H1 (cell line): ENCODE data around the gene ITGA4. TPM values are rescaled to one million over a fixed set of nuclear protein-coding genes. Genes with fewer than 3 reads are reported as not detected.

Experiments used
- CTCF ChIA-PET: fragments of 300-600 bp; sonication (Branson Sonifier 250); formaldehyde crosslinking; loops from one replicate; lab custom pipeline; 2021; ENCODE audit not compliant: partially characterized antibody; lab: Charles Lee
- POLR2A ChIA-PET: fragments of 300-600 bp; sonication (Branson Sonifier 250); formaldehyde crosslinking; loops from one replicate; lab custom pipeline; 2021; ENCODE audit warnings: inconsistent platforms; ENCODE audit not compliant: partially characterized antibody; lab: Charles Lee
- DNase-seq, 2 experiments: peaks; one replicate each; pipeline versions ENCODE4 v3.0.0 to v3.0.0-alpha.2; 2010 to 2022; ENCODE audit warnings: low spot score in 2 of 2, low read depth in 1 of 2, mixed read lengths in 1 of 2
- FAIRE-seq: peaks from 2 replicates; lab custom pipeline; 2011; peaks lifted over from hg19 to GRCh38; lab: Jason Lieb, UNC
- H2AFZ ChIP-seq: 2 replicates; pipeline ENCODE4 v1.8.1; 2012; ENCODE audit warnings: low read length, inconsistent platforms
- H2AK5ac ChIP-seq: 2 replicates; pipeline ENCODE4 v1.6.1; 2013; ENCODE audit warnings: low read depth, low read length
- H2BK120ac ChIP-seq: replicated peaks from 2 replicates; pipeline ENCODE3; 2013; ENCODE audit warnings: low read depth, low read length, inconsistent platforms
- H2BK12ac ChIP-seq: 2 replicates; pipeline ENCODE4 v1.6.1; 2013; ENCODE audit warnings: low read depth, low read length
- H2BK15ac ChIP-seq: 2 replicates; pipeline ENCODE4 v1.6.1; 2013; ENCODE audit warnings: low read length
- H2BK20ac ChIP-seq: 2 replicates; pipeline ENCODE4 v1.6.1; 2013; ENCODE audit warnings: low read length
- H2BK5ac ChIP-seq: 2 replicates; pipeline ENCODE4 v1.6.1; 2013; ENCODE audit warnings: low read depth, low read length
- H3K14ac ChIP-seq: 2 replicates; pipeline ENCODE4 v1.6.1; 2013; ENCODE audit warnings: inconsistent platforms; ENCODE audit not compliant: insufficient read length
- H3K18ac ChIP-seq: 2 replicates; pipeline ENCODE4 v1.6.1; 2013; ENCODE audit warnings: low read length; ENCODE audit errors: extremely low read depth
- H3K23ac ChIP-seq: 2 replicates; pipeline ENCODE4 v1.6.1; 2013; ENCODE audit warnings: inconsistent platforms; ENCODE audit not compliant: insufficient read length
- H3K23me2 ChIP-seq: 2 replicates; pipeline ENCODE4 v1.6.1; 2013; ENCODE audit warnings: low read depth, low read length
- H3K27ac ChIP-seq: 2 replicates; pipeline ENCODE4 v1.6.1; 2011; ENCODE audit warnings: low read depth, low read length, inconsistent platforms
- H3K27me3 ChIP-seq, 4 experiments: replicated peaks in 1 of 4; 1 replicate in 1 of 4; 2 replicates in 3 of 4; pipeline versions ENCODE4 v1.6.1 to v1.8.1; 2011 to 2013; ENCODE audit warnings: low read length in 3 of 4, mild to moderate bottlenecking in 3 of 4, inconsistent platforms in 2 of 4, mixed read lengths in 2 of 4, moderate library complexity in 1 of 4; ENCODE audit not compliant: control insufficient read depth in 3 of 4, insufficient read depth in 3 of 4; ENCODE audit errors: extremely low read depth in 1 of 4
- H3K36me3 ChIP-seq, 4 experiments: 2 replicates each; pipeline versions ENCODE4 v1.6.1 to v1.8.1; 2011 to 2013; ENCODE audit warnings: mild to moderate bottlenecking in 4 of 4, low read length in 3 of 4, moderate library complexity in 2 of 4, control low read depth in 1 of 4, inconsistent platforms in 1 of 4; ENCODE audit not compliant: insufficient read depth in 4 of 4, control insufficient read depth in 2 of 4
- H3K4ac ChIP-seq: replicated peaks from 2 replicates; pipeline ENCODE3; 2013; ENCODE audit warnings: low read length, low read depth, mixed read lengths, inconsistent platforms; ENCODE audit not compliant: insufficient read length
- H3K4me1 ChIP-seq, 4 experiments: replicated peaks in 1 of 4; 1 replicate in 1 of 4; 2 replicates in 3 of 4; pipeline versions ENCODE4 v1.6.1 to v1.8.1; 2011 to 2013; ENCODE audit warnings: low read length in 3 of 4, inconsistent platforms in 2 of 4, mixed read lengths in 1 of 4; ENCODE audit not compliant: insufficient read depth in 4 of 4, control insufficient read depth in 3 of 4
- H3K4me2 ChIP-seq, 2 experiments: 2 replicates each; pipeline versions ENCODE4 v1.6.1 to v1.8.1; 2011 to 2013; ENCODE audit warnings: low read depth in 2 of 2, low read length in 2 of 2, control low read depth in 1 of 2, inconsistent platforms in 1 of 2, mild to moderate bottlenecking in 1 of 2; ENCODE audit not compliant: insufficient read depth in 1 of 2
- H3K4me3 ChIP-seq, 4 experiments: fragments of 200-600, 300-600 bp in 1 of 4; sonication (generic), shearing (Covaris generic), sonication (Bioruptor Twin) in 1 of 4; 2 replicates each; pipeline versions ENCODE4 v1.5.1 to v1.8.1; 2011 to 2016; ENCODE audit warnings: low read length in 4 of 4, low read depth in 3 of 4, control low read depth in 2 of 4, inconsistent platforms in 2 of 4, mild to moderate bottlenecking in 2 of 4, mixed read lengths in 1 of 4, moderate library complexity in 1 of 4; ENCODE audit not compliant: insufficient read depth in 2 of 4; ENCODE audit errors: extremely low read depth in 1 of 4
- H3K56ac ChIP-seq: replicated peaks from 2 replicates; pipeline ENCODE3; 2013; ENCODE audit warnings: low read depth, mild to moderate bottlenecking, mixed read lengths, low read length, inconsistent platforms; ENCODE audit not compliant: insufficient read length
- H3K79me1 ChIP-seq: 2 replicates; pipeline ENCODE4 v1.6.1; 2013; ENCODE audit warnings: low read depth, low read length, control low read depth
- H3K79me2 ChIP-seq, 2 experiments: 2 replicates each; pipeline versions ENCODE4 v1.6.1 to v1.8.1; 2012 to 2013; ENCODE audit warnings: low read length in 2 of 2, mild to moderate bottlenecking in 2 of 2, inconsistent platforms in 1 of 2; ENCODE audit not compliant: insufficient read depth in 2 of 2, control insufficient read depth in 1 of 2
- H3K9ac ChIP-seq, 4 experiments: replicated peaks in 1 of 4; 1 replicate in 1 of 4; 2 replicates in 3 of 4; pipeline versions ENCODE4 v1.6.1 to v1.8.1; 2011 to 2013; ENCODE audit warnings: low read depth in 3 of 4, low read length in 3 of 4, control low read depth in 2 of 4, mild to moderate bottlenecking in 2 of 4, moderate library complexity in 2 of 4, inconsistent platforms in 1 of 4; ENCODE audit errors: extremely low read depth in 1 of 4
- H3K9me3 ChIP-seq, 2 experiments: 2 replicates each; pipeline versions ENCODE4 v1.6.1 to v1.8.1; 2012 to 2013; ENCODE audit warnings: mild to moderate bottlenecking in 2 of 2, moderate library complexity in 2 of 2, control low read depth in 1 of 2, inconsistent platforms in 1 of 2, low read depth in 1 of 2, low read length in 1 of 2, mixed read lengths in 1 of 2; ENCODE audit not compliant: insufficient read depth in 2 of 2
- H4K20me1 ChIP-seq, 2 experiments: replicated peaks in 1 of 2; 2 replicates each; pipeline versions ENCODE3 to v1.8.1; 2011 to 2013; ENCODE audit warnings: inconsistent platforms in 2 of 2, low read length in 2 of 2, mild to moderate bottlenecking in 1 of 2; ENCODE audit not compliant: insufficient read depth in 2 of 2, control insufficient read depth in 1 of 2
- H4K5ac ChIP-seq: 2 replicates; pipeline ENCODE4 v1.6.1; 2013; ENCODE audit warnings: low read length, low read depth, mixed read lengths, inconsistent platforms; ENCODE audit not compliant: insufficient read length
- H4K8ac ChIP-seq: 2 replicates; pipeline ENCODE4 v1.8.0; 2013; ENCODE audit warnings: mild to moderate bottlenecking, moderate library complexity, low read length, inconsistent platforms; ENCODE audit not compliant: insufficient read depth; ENCODE audit errors: extremely low read depth
- H4K91ac ChIP-seq: replicated peaks from 2 replicates; pipeline ENCODE3; 2013; ENCODE audit warnings: low read length, mixed read lengths, inconsistent platforms; ENCODE audit not compliant: insufficient read length
- CBX5 ChIP-seq: fragments of 300-800, 300-1000 bp; sonication (generic); IDR thresholded peaks from 2 replicates; pipeline ENCODE4 v1.7.1; 2016; ENCODE audit warnings: antibody characterized with exemption, low read length, low read depth
- CBX8 ChIP-seq: fragments of 300-800, 300-1000 bp; sonication (generic); IDR thresholded peaks from 2 replicates; pipeline ENCODE4 v1.7.1; 2016; ENCODE audit warnings: low read depth, low read length, borderline replicate concordance
- CHD1 ChIP-seq: IDR thresholded peaks from 2 replicates; pipeline ENCODE4 v1.6.1; 2012; ENCODE audit warnings: low read depth, low read length, improper control_type of control experiment
- PHF8 ChIP-seq: fragments of 200-600 bp; sonication (generic); conservative IDR thresholded peaks from 2 replicates; pipeline ENCODE4 v1.7.1; 2012; ENCODE audit warnings: low read depth, mild to moderate bottlenecking, inconsistent platforms, low read length, moderate library complexity
- POU5F1 ChIP-seq: IDR thresholded peaks from 2 replicates; pipeline ENCODE4 v1.6.1; 2011; ENCODE audit warnings: low read depth, mild to moderate bottlenecking, low read length, moderate library complexity
- RBBP5 ChIP-seq: IDR thresholded peaks from 2 replicates; pipeline ENCODE4 v1.7.1; 2012; ENCODE audit warnings: low read depth, mild to moderate bottlenecking, inconsistent platforms, low read length, moderate library complexity, borderline replicate concordance
- RXRA ChIP-seq: IDR thresholded peaks from 2 replicates; pipeline ENCODE4 v1.6.1; 2011; ENCODE audit warnings: low read depth, mild to moderate bottlenecking, low read length, moderate library complexity; ENCODE audit not compliant: insufficient read depth
- SAP30 ChIP-seq: fragments of 300-600 bp; sonication (generic); IDR thresholded peaks from 2 replicates; pipeline ENCODE4 v1.7.1; 2012; ENCODE audit warnings: low read length, moderate library complexity, mild to moderate bottlenecking, inconsistent platforms; ENCODE audit not compliant: insufficient read depth, insufficient replicate concordance
- SRF ChIP-seq: IDR thresholded peaks from 2 replicates; pipeline ENCODE4 v1.6.1; 2011; ENCODE audit warnings: mild to moderate bottlenecking, low read depth, low read length, moderate library complexity
- WGBS, 2 experiments: shearing (Covaris generic) in 1 of 2; methylation state at CpG; one replicate each; pipeline versions ENCODE4 v1.1.6 to v1.1.7; 2013 to 2015; ENCODE audit warnings: low lambda C conversion rate in 2 of 2, mixed read lengths in 2 of 2, inconsistent platforms in 1 of 2, low coverage in 1 of 2, missing lambda C conversion rate in 1 of 2; ENCODE audit not compliant: insufficient replicate concordance in 2 of 2, insufficient coverage in 1 of 2, insufficient read length in 1 of 2; ENCODE audit errors: extremely low coverage in 1 of 2, missing lambda C conversion rate in 1 of 2; 5-methylcytosine and 5-hydroxymethylcytosine counted together
- polyA plus RNA-seq, 7 experiments: library from polyadenylated mRNA; depleted of rRNA in 3 of 7; stranded (reverse) in 5 of 7; unstranded in 2 of 7; fragments of >200 nt in 5 of 7; fragments of 200-250 nt in 2 of 7; gene quantifications; 1 replicate in 5 of 7; 2 replicates in 1 of 7; 4 replicates in 1 of 7; pipeline versions ENCODE4 v1.2.1 to v1.2.3, GENCODE V29; 2011 to 2013; ENCODE audit warnings: missing spikeins in 2 of 7, mixed read lengths in 2 of 7
- total RNA-seq: library from RNA; stranded (reverse); fragmentation: NEBNext Ultra II Directional; extraction: Animal tissue kit (Norgen Biotek cat#: 25700); gene quantifications from 2 replicates; pipeline ENCODE4 v1.2.1, GENCODE V29; 2021

The ITGA4 gene
- total and polyA plus RNA-seq, 2 of the 8 experiments (the other 6 are each of a cell fraction or from before 2014, with no cell fraction given) = 0.60 to 2.1 TPM

DNA sequence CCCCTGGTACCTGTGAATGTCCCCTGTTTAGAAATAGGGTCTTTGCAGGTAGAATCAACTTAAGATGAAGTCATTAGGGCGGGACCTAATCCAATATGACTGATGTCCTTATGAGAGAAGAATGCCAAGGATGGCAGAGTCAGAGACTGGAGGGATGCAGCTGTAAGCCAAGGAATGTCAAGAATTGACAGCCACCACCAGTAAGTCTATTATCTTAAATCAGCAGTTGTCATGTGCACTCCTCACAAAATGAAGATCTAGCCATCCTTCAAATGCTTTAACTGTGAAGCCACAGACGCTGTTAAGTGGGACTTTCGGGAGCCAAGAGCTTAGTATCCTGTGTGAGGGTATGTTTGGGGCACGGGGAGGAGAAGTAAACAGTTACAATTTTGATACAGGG lies 83.2 kb downstream of the ITGA4 start:
- 73% methylated on average over 4 of the region's 4 CpGs; no CpG with 5 or more reads in 1 of the 2 experiments for WGBS, 2 experiments
- Histone ChIP-seq H3K9me3 (0 out of 4 replicates have a peak, but pooled peaks cover 0 to 7% of the 10 kb centered on the region in 2 experiments), H2BK120ac (no peak overlapping the region), H2AK5ac (no peak overlapping the region), H4K91ac (no peak overlapping the region), H3K9ac (no peak overlapping the region), H4K5ac (no peak overlapping the region), H3K4me3 (no peak overlapping the region), H2BK5ac (no peak overlapping the region), H3K4ac (no peak overlapping the region), H3K14ac (no peak overlapping the region), H3K23me2 (no peaks in the 10 kb centered on the region), H2BK12ac (no peak overlapping the region), H3K18ac (no peak overlapping the region), H3K79me1 (no peaks in the 10 kb centered on the region), H3K4me2 (no peak overlapping the region), H3K27ac (no peak overlapping the region), H3K23ac (no peak overlapping the region), H2BK15ac (no peak overlapping the region), H4K8ac (no peak overlapping the region), H3K27me3 (no peaks in the 10 kb centered on the region), H3K56ac (no peak overlapping the region), H3K79me2 (no peaks in the 10 kb centered on the region), H4K20me1 (no peaks in the 10 kb centered on the region), H3K4me1 (no peaks in the 10 kb centered on the region), H3K36me3 (no peaks in the 10 kb centered on the region; a peak in 1 of 8 replicates), H2AFZ (no peak overlapping the region), H2BK20ac (no peak overlapping the region)
- no peak for DNase-seq
- ChIA-PET POLR2A (no interaction called here), CTCF (no interaction called here)
- no peak for FAIRE-seq
- TF ChIP-seq RXRA (no peak), RBBP5 (no peak), CBX5 (no peak), SAP30 (no peak), POU5F1 (no peak), CBX8 (no peak), PHF8 (no peak), SRF (no peak), CHD1 (no peak)
